RWPE1 (cell line): ENCODE results near the gene TMEM121B.

Experiments
- CTCF ChIA-PET: fragments of 350-600 bp; sonication (Branson Sonifier 250); formaldehyde crosslinking; extraction: SDS; loops from one replicate; lab custom pipeline; 2021; lab: Yijun Ruan, JAX
- POLR2A ChIA-PET: fragments of 400-600 bp; formaldehyde crosslinking; extraction: SDS; loops from one replicate; lab custom pipeline; 2020; ENCODE audit warnings: antibody characterized with exemption; ENCODE audit not compliant: low non-redundant PET; lab: Yijun Ruan, JAX
- DNase-seq: peaks from one replicate; pipeline ENCODE4 v3.0.0; 2012; ENCODE audit warnings: low spot score
- H3K27ac ChIP-seq: fragments of 450-650 bp; 2 replicates; pipeline ENCODE4 v1.5.1; 2017
- CTCF ChIP-seq: fragments of 450-650 bp; conservative IDR thresholded peaks from 2 replicates; pipeline ENCODE4 v1.5.1; 2017; ENCODE audit warnings: low read depth, mild to moderate bottlenecking

TMEM121B gene

DNA sequence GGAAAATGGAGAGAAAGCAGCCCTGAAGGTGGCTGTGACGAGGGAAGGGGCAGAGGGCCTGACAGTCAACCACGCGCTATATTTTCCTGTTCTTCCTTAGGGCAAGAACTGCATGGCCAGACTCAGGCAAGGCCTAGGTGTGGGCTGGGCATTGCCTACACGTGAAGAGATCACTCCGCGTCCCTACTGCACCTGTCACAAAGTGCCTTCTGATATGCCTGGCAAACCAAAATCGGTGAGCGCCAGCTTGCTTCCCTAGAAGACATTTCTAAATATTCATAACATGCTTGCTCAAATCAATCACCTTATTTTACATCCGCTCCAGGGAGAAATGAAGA, 6.3 kb downstream of the TMEM121B start:
- no peak overlapping the region for H3K27ac ChIP-seq
- no peak for TF ChIP-seq CTCF
- DNase-seq = no peak
- POLR2A ChIA-PET = no interaction called here
- CTCF ChIA-PET = interaction anchor here (0.6 to 1.0 kb wide), 2 partner anchors 17 to 57 kb away, joined by 3 read pairs; no protein-coding TSS in a partner anchor

DNA sequence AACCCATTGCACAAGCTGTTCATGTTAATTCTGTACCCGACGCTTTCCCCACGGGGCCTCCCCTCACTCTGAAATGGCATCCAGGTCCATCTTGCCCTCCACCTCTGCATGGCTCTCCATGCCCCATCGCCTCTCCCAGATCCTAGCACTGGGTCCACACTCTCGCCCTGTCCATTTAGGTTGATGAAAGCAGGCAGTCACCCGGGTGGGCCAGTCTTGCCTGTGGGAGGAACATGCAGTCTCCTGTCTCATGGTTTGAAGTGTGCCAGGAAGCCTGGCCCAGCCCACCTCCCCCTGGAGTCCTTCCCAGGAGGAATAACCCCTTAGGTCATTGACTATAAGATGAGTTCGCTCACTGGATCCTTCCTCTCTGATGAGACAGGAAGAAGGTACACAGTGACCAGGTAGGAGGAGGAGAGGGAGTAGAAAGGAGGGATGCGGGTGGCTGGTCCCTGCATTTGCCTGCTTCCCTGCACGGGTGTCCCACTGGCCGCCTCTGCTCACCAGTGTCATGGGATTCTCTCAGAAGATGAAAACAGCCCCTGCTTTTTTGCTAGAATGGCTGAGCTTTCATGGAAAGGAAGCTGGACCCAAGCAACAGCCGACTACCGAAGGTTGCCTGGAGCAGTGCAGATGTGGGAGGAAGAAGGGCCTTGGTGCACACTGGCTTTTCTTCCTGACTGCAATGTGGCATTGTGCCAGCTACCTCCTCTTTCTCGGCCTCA, 6.8 kb downstream of the TMEM121B start:
- TF ChIP-seq CTCF = no peak
- ChIA-PET POLR2A (no interaction called here), CTCF (interaction anchor here (0.6 to 1.0 kb wide), 3 partner anchors 13 to 57 kb away, joined by 3 read pairs; no protein-coding TSS in a partner anchor)
- H3K27ac ChIP-seq = no peak overlapping the region
- DNase-seq = no peak

GRCh38 chr22:17113600-17113999, 7.6 kb downstream of the TMEM121B start:
- CTCF ChIA-PET = no interaction called here
- DNase-seq = no peak
- TF ChIP-seq CTCF = no peak
- POLR2A ChIA-PET = no interaction called here
- no peak overlapping the region for H3K27ac ChIP-seq

DNA sequence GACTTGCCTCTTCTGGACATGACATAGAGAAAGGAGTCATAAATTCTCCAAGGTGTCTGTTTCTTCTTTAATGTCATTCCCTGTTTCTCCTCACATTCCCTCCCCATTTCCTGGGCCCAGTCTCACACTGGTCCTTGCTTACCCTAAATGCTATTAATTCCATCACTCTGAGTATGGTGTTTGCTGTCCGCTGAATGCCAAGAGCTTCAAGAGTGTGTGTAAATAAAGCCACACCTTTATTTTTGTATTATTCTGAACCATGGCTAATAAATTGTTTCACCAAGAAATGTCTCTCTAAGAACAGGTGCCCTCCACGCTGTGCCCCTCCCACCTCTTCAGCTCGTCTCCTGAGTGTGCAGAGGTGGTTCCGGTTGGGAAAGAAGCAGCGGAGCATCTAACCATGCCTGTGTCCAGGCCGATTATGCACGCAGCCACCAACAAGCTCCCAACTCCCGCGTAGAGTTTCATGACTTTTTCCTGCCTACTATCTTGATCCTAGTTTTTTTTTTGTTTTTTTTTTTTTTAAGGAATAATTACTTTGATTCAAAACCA, 8.6 kb downstream of the TMEM121B start:
- H3K27ac ChIP-seq = no peak overlapping the region

DNA sequence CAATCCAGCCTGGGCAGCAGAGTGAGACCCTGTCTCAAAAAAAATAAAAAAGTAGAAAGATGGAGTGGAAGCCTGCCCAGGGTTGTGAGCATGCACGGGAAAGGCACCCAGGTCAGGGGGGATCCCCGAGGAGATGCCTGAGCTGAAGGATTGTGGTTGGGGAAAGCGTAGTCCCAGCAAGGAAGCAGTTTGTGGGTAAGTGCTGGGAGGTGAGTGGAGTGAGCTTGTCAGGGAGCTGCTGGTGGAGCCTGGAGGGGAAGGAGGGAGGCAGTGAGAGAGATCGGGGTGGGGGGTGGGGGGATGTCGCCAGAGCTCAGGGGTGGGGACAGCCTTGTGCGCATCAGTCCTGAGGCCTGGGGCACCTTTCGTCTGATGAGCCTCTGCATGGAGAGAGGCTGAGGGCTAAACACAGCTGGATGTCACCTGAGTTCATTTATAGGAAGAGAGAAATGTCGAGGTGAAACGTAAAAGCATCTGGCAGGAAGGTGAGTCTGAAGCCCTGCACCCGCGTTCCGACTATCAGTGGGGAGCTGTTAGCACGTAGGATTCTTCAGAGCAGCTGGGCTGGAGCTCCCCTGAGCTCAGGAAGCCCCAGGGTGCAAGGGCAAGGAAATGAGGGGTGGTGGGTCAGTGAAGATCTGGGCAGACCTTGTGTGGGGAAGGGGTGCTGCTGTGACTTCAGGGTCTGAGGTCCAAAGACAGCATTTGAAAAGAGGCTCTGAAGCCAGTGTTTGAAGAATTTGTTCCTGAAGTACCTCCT, 10.2 kb downstream of the TMEM121B start:
- POLR2A ChIA-PET = no interaction called here
- no peak overlapping the region for H3K27ac ChIP-seq
- CTCF ChIA-PET = interaction anchor here (1.0 kb wide), 1 partner anchor 61 kb away, joined by 7 read pairs; no protein-coding TSS in a partner anchor
- no peak for TF ChIP-seq CTCF
- no peak for DNase-seq

More for the DNA sequence above, 8.6 kb downstream of the TMEM121B start:
- ChIA-PET POLR2A (no interaction called here), CTCF (no interaction called here)
- no peak for TF ChIP-seq CTCF
- DNase-seq = no peak

DNA sequence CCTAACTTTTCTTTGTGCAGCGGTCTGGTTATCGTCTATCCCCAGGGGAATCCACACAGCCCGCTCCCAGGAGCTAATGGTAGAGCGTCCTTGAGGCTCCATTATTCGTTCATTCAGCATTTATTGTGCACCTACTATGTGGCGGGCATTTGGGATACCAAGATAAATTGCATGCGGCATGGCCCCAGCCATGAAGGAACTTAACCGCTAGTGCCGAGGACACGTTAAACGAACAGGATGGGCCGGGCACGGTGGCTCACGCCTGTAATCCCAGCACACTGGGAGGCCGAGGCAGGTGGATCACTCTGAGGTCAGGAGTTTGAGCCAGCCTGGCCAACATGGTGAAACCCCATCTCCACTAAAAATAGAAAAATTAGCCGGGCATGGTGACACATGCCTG, 11.2 kb downstream of the TMEM121B start:
- DNase-seq = no peak
- ChIA-PET CTCF (interaction anchor here (1.0 kb wide), 1 partner anchor 62 kb away, joined by 7 read pairs; no protein-coding TSS in a partner anchor), POLR2A (no interaction called here)
- TF ChIP-seq CTCF = no peak
- H3K27ac ChIP-seq = no peak overlapping the region
